HG03025 (cell line): ENCODE measurements around the gene KMT2B.
"Not testable (repeated sequence)": the region's sequence is repeated elsewhere in the genome, so short reads cannot be mapped to it uniquely, and the experiment has no call there.

Experiments used
- ATAC-seq: cut with Tn5 transposase; IDR thresholded peaks from one replicate; pipeline ENCODE4 v1.9.1; 2021; ENCODE audit warnings: mild to moderate bottlenecking, moderate library complexity; ENCODE audit not compliant: unreplicated experiment, low FRiP score

The KMT2B gene

GRCh38 chr19:35712567-35713505, 5.0 kb upstream of the KMT2B start:
- ATAC-seq: no peak

GRCh38 chr19:35713506-35713850, 4.3 kb upstream of the KMT2B start:
- ATAC-seq: no peak

DNA sequence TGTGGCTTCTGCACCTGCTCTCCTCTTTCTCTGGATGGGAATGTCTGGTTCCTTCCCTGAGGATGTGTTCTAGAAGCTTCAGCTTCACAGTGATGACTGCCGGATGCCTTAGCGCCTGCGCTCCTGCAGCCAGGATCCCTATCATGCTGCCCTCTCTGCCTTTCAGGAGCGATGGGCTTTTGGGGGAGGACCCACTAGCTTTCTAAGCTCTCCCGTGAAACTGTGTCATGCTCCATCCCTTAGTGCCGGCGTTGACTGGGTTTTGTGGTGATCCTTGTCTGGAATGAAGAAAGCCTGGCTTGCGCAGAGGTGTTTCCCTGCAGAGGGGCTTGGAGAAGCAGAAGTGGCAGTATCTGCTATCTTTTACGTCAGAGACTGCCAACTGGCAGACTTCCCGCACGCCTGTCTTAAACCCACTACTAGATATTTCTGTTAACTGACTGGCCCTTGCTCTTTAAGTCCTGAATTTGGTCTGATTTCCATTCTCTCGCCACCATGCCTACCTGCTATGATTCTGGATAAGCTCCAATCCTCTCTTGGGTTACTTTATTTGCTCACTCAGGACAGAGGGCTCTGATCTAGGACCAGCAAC, 3.8 kb upstream of the KMT2B start:
- no peak for ATAC-seq

DNA sequence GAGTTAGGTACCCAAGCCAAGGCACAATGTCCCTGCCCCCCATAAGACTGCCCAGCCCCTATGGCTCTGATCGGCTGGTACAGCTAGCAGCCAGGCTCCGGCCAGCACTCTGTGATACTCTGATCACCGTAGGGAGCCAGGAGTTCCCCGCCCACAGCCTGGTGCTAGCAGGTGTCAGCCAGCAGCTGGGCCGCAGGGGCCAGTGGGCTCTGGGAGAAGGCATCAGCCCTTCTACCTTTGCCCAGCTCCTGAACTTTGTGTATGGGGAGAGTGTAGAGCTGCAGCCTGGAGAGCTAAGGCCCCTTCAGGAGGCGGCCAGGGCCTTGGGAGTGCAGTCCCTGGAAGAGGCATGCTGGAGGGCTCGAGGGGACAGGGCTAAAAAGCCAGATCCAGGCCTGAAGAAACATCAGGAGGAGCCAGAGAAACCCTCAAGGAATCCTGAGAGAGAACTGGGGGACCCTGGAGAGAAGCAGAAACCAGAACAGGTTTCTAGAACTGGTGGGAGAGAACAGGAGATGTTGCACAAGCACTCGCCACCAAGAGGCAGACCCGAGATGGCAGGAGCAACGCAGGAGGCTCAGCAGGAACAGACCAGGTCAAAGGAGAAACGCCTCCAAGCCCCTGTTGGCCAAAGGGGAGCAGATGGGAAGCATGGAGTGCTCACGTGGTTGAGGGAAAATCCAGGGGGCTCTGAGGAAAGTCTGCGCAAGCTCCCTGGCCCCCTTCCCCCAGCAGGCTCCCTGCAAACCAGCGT, 3.0 kb upstream of the KMT2B start:
- ATAC-seq: no peak

DNA sequence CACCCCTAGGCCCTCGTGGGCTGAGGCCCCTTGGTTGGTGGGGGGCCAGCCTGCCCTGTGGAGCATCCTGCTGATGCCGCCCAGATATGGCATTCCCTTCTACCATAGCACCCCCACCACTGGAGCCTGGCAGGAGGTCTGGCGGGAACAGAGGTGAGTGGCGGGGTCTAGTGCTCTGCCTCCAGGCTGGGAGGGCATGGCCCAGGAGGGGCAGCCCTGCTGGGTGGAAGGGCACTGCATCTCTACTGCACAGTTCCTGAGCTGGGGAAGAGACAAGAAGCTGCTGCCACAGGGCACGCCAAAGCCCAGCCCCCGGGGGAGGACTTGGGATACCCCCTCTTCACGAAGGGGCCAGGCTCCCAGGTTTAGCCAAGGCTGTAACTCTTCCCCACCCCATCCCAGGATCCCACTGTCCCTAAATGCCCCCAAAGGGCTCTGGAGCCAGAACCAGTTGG, 2.4 kb upstream of the KMT2B start:
- ATAC-seq: no peak

DNA sequence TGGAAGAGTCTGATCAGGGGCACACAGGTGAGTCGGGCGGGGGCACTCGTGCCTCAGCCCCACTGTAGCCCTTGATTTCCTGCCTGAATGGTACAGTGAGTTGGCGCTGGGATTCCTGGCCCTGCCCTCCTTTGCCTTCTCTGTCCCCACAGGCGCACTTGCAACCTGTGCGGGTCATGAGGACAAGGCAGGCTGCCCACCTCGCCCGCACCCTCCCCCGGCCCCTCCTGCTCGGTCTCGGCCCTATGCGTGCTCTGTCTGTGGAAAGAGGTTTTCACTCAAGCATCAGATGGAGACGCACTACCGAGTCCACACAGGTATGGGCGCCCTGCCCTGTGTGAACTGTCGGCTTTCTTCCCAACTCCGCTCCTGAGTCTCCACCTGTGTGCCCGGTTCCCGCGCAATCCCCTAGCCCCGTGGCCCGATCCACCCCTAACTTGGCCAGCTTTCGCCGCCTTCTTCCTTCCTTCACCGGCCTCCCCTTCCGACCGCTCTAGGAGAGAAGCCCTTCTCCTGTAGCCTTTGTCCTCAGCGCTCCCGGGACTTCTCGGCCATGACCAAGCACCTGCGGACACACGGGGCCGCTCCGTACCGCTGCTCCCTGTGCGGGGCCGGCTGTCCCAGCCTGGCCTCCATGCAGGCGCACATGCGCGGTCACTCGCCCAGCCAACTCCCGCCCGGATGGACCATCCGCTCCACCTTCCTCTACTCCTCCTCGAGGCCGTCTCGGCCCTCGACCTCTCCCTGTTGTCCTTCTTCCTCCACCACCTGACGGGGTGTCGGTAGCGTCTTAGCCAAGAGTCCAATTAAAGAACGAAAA, 1.6 kb upstream of the KMT2B start:
- ATAC-seq: no peak

GRCh38 chr19:35716801-35717664, 770 bp upstream of the KMT2B start:
- ATAC-seq: peak; percentile 74

GRCh38 chr19:35718345-35719041, 690 bp downstream of the KMT2B start:
- ATAC-seq: peak; percentile 5

GRCh38 chr19:35719402-35720162, 1.8 kb downstream of the KMT2B start:
- no peak for ATAC-seq

- ATAC-seq: no peak
Observed at GRCh38 chr19:35720163-35720524, 2.3 kb downstream of the KMT2B start.

- ATAC-seq: no peak
Observed at GRCh38 chr19:35720648-35721047, 2.8 kb downstream of the KMT2B start.

DNA sequence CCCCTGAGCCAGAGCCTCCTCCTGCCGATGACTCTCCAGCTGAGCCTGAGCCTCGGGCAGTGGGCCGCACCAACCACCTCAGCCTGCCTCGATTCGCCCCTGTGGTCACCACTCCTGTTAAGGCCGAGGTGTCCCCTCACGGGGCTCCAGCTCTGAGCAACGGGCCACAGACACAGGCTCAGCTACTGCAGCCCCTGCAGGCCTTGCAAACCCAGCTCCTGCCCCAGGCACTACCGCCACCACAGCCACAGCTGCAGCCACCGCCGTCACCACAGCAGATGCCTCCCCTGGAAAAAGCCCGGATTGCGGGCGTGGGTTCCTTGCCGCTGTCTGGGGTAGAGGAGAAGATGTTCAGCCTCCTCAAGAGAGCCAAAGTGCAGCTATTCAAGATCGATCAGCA, 3.6 kb downstream of the KMT2B start:
- no peak for ATAC-seq

- ATAC-seq: no peak
Observed at GRCh38 chr19:35722461-35722860, 4.7 kb downstream of the KMT2B start.

GRCh38 chr19:35722897-35723296, 5.1 kb downstream of the KMT2B start:
- ATAC-seq: no peak

- ATAC-seq: no peak
Observed at GRCh38 chr19:35723671-35724070, 5.9 kb downstream of the KMT2B start.

- not testable (repeated sequence) for ATAC-seq
Observed at GRCh38 chr19:35724132-35724531, 6.3 kb downstream of the KMT2B start.

DNA sequence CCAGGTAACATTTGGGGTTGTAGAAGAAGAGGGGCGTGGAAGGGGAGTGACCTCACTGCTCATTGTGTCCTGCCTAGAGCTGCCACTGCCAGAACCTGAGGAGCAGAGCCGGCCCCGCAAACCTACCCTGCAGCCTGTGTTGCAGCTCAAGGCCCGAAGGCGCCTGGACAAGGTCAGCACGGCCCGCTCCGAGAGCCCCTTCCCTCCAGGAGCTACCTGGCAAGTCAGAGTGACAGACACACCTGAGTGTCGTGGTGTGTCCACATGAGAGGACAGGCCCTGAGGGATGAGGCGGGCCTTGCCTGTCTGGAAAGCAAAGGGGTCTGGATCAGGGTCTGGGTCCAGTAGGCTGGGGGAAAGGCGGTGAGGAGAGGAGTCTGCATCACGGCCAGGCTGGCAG, 6.8 kb downstream of the KMT2B start:
- ATAC-seq: no peak

DNA sequence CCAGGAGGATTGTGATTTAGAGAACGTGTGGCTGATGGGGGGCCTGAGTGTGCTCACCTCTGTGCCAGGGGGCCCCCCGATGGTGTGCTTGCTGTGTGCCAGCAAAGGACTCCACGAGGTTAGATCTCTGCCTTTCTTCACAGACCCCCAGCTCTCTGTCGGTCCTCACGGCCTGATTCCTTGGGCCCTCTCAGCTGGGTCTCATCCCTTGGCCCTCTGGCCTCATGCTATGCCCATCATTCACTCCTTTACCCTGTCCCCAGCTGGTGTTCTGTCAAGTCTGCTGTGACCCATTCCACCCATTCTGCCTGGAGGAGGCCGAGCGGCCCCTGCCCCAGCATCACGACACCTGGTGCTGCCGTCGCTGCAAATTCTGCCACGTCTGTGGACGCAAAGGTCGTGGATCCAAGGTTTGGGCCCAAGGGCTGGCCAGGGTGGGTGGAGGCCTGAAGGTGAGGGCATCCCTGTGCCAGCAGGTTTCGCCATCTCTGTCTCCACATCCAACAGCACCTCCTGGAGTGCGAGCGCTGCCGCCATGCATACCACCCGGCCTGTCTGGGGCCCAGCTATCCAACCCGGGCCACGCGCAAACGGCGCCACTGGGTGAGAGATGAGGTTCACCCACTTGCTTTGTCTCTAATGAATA, 7.5 kb downstream of the KMT2B start:
- no peak for ATAC-seq
